GM12878 (cell line): ENCODE data around the gene MED25. TPM values are rescaled to one million over a fixed set of nuclear protein-coding genes. Genes with fewer than 3 reads are reported as not detected.

Source experiments
- ATAC-seq: fragments of 200-7000 bp; cut with Tn5 transposase; 3 replicates; pipeline ENCODE4 v1.9.1; 2020; ENCODE audit warnings: mild to moderate bottlenecking, moderate library complexity
- BruUV-seq: library from RNA; stranded (reverse); fragments of 400-500 nt; replicated peaks from 2 replicates; lab custom pipeline; 2021; lab: Mats Ljungman, UMichigan
- CTCF ChIA-PET: fragments of 300-600 bp; sonication (Branson Sonifier 250); formaldehyde crosslinking; extraction: SDS; loops from one replicate; lab custom pipeline; 2021; ENCODE audit warnings: inconsistent platforms; lab: Yijun Ruan, JAX
- POLR2A ChIA-PET: fragments of 350-600 bp; formaldehyde crosslinking; extraction: SDS; loops from one replicate; lab custom pipeline; 2021; ENCODE audit warnings: inconsistent platforms; lab: Charles Lee
- RAD21 ChIA-PET: fragments of 300-600 bp; sonication (Branson Sonifier 250); formaldehyde crosslinking; loops from one replicate; lab custom pipeline; 2023; ENCODE audit warnings: antibody characterized with exemption; ENCODE audit not compliant: unreplicated experiment; lab: Charles Lee
- SMC1A ChIA-PET: fragments of 300-600 bp; sonication (Branson Sonifier 250); formaldehyde crosslinking; loops from one replicate; lab custom pipeline; 2023; ENCODE audit not compliant: unreplicated experiment, uncharacterized antibody; lab: Charles Lee
- DNase-seq: peaks from one replicate; pipeline ENCODE4 v3.0.0-alpha.2; 2011; ENCODE audit warnings: low read depth, low spot score
- FAIRE-seq: peaks from 3 replicates; lab custom pipeline; 2011; peaks lifted over from hg19 to GRCh38; lab: Jason Lieb, UNC
- H2AFZ ChIP-seq: 2 replicates; pipeline ENCODE4 v1.6.0; 2011; ENCODE audit warnings: low read depth, low read length, control low read depth; ENCODE audit not compliant: control insufficient read depth
- H3K27ac ChIP-seq: 2 replicates; pipeline ENCODE4 v1.5.1; 2011; ENCODE audit warnings: control low read depth; ENCODE audit not compliant: control insufficient read depth, insufficient read depth
- H3K27me3 ChIP-seq, 2 experiments: replicated peaks in 1 of 2; 2 replicates each; pipeline versions ENCODE4 v1.6.0 to v1.6.1; 2011; ENCODE audit warnings: low read length in 1 of 2; ENCODE audit not compliant: control insufficient read depth in 2 of 2, insufficient read depth in 2 of 2
- H3K36me3 ChIP-seq, 2 experiments: 2 replicates each; pipeline ENCODE4 v1.5.1; 2011; ENCODE audit warnings: low read length in 1 of 2; ENCODE audit not compliant: control insufficient read depth in 2 of 2, insufficient read depth in 2 of 2
- H3K4me1 ChIP-seq: 2 replicates; pipeline ENCODE4 v1.6.1; 2011; ENCODE audit warnings: mild to moderate bottlenecking, low read length, moderate library complexity, mixed read lengths; ENCODE audit not compliant: control insufficient read depth, insufficient read depth
- H3K4me2 ChIP-seq: 2 replicates; pipeline ENCODE4 v1.6.0; 2011; ENCODE audit warnings: control low read depth; ENCODE audit not compliant: control insufficient read depth, insufficient read depth
- H3K4me3 ChIP-seq: fragments of 200-600 bp; sonication (generic); 2 replicates; pipeline ENCODE4 v1.5.1; 2016
- H3K79me2 ChIP-seq: 2 replicates; pipeline ENCODE4 v1.6.0; 2011; ENCODE audit warnings: low read length; ENCODE audit not compliant: control insufficient read depth, insufficient read depth
- H3K9ac ChIP-seq: 2 replicates; pipeline ENCODE4 v1.8.0; 2011; ENCODE audit warnings: low read length, control low read depth, mixed read lengths; ENCODE audit not compliant: control insufficient read depth, insufficient read depth
- H3K9me3 ChIP-seq: replicated peaks from 3 replicates; pipeline ENCODE4 v1.5.1; 2011; ENCODE audit warnings: mild to moderate bottlenecking, low read length; ENCODE audit not compliant: control insufficient read depth, insufficient read depth
- H4K20me1 ChIP-seq: 2 replicates; pipeline ENCODE4 v1.6.0; 2011; ENCODE audit not compliant: control insufficient read depth, insufficient read depth
- CREM ChIP-seq: IDR thresholded peaks from 2 replicates; pipeline ENCODE4 v1.6.1; 2014; ENCODE audit warnings: antibody characterized with exemption, low read depth
- EZH2 ChIP-seq: IDR thresholded peaks from 2 replicates; pipeline ENCODE4 v1.6.1; 2012; ENCODE audit warnings: low read depth, mild to moderate bottlenecking, control low read depth, inconsistent platforms, low read length, borderline replicate concordance; ENCODE audit not compliant: control insufficient read depth
- GATAD2B ChIP-seq: fragments of 450-650 bp; conservative IDR thresholded peaks from 2 replicates; pipeline ENCODE4 v1.6.1; 2017; ENCODE audit warnings: low read depth, mild to moderate bottlenecking, moderate library complexity
- IRF3 ChIP-seq: fragments of 450-650 bp; IDR thresholded peaks from 2 replicates; pipeline ENCODE4 v1.6.1; 2014; ENCODE audit warnings: mild to moderate bottlenecking
- KLF5 ChIP-seq: fragments of 450-650 bp; IDR thresholded peaks from 2 replicates; pipeline ENCODE4 v1.6.1; 2014; ENCODE audit warnings: mild to moderate bottlenecking; ENCODE audit not compliant: partially characterized antibody
- NR2C2 ChIP-seq: IDR thresholded peaks from 2 replicates; pipeline ENCODE4 v1.6.1; 2011; ENCODE audit warnings: borderline replicate concordance, low read depth; ENCODE audit not compliant: control insufficient read depth, insufficient read length
- NR2F1 ChIP-seq: fragments of 450-650 bp; conservative IDR thresholded peaks from 2 replicates; pipeline ENCODE4 v1.6.1; 2017; ENCODE audit warnings: mild to moderate bottlenecking
- RFX5 ChIP-seq: IDR thresholded peaks from 2 replicates; pipeline ENCODE4 v1.6.1; 2011; ENCODE audit warnings: low read depth, low read length, improper control_type of control experiment
- SUZ12 ChIP-seq: fragments of 200-600 bp; sonication (generic); IDR thresholded peaks from one replicate; pipeline ENCODE4 v1.6.1; 2018; ENCODE audit warnings: antibody characterized with exemption, mild to moderate bottlenecking; ENCODE audit not compliant: unreplicated experiment
- WGBS: methylation state at CpG from one replicate; pipeline ENCODE4 v1.1.6; 2016; ENCODE audit warnings: low lambda C conversion rate; ENCODE audit not compliant: insufficient replicate concordance, insufficient coverage; ENCODE audit errors: missing lambda C conversion rate; 5-methylcytosine and 5-hydroxymethylcytosine counted together
- in situ Hi-C: fragments of 300-500 bp; cut with MboI; formaldehyde crosslinking; loops from 9 replicates; pipeline ENCODE4 v1.14.3; 2018; ENCODE audit warnings: mixed read lengths
- intact Hi-C: fragments of 100-400 bp; cut with micrococcal nuclease; formaldehyde crosslinking; loops from one replicate; pipeline ENCODE4 v1.14.2; 2022; ENCODE audit not compliant: unreplicated experiment
- polyA plus RNA-seq, 11 experiments: library from polyadenylated mRNA; depleted of rRNA in 4 of 11; unstranded in 6 of 11; stranded (reverse) in 5 of 11; fragments of >200 nt; fragmentation: Nextera tagmentation in 4 of 11; fragmentation: Illumina TruSeq in 1 of 11; extraction: Ambion mirVana in 4 of 11; extraction: Trizol in 1 of 11; gene quantifications; 1 replicate in 1 of 11; 2 replicates in 10 of 11; pipeline versions ENCODE4 v1.2.1 to v1.2.3, GENCODE V29; 2011 to 2016; ENCODE audit warnings: inconsistent platforms in 2 of 11, missing spikeins in 2 of 11, low read depth in 1 of 11
- total RNA-seq, 4 experiments: library from RNA; depleted of rRNA in 3 of 4; stranded (reverse); fragments of >200 nt in 3 of 4; fragmentation: Illumina TruSeq in 1 of 4; extraction: Trizol in 1 of 4; gene quantifications; 2 replicates each; pipeline versions ENCODE4 v1.2.1 to v1.2.3, GENCODE V29; 2013 to 2021

The MED25 gene
- total and polyA plus RNA-seq, 10 of the 15 experiments (the other 5 are each of a cell fraction or from before 2014, with no cell fraction given), result 3.5 to 53.9 (median 17.1) TPM

GRCh38 chr19:49770529-49770928, 47.6 kb upstream of the MED25 start (continued):
- TF ChIP-seq CREM (no peak), IRF3 (no peak), KLF5 (no peak), NR2C2 (no peak), SUZ12 (no peak)
- TF ChIP-seq, all 136 proteins: peak for 0

GRCh38 chr19:49771674-49772139, 46.4 kb upstream of the MED25 start:
- in situ Hi-C loops, result no loop called here
- ATAC-seq, result no peak

More at GRCh38 chr19:49771674-49772139, 46.4 kb upstream of the MED25 start:
- H3K9me3 ChIP-seq, result no peaks in the 10 kb centered on the region
- no TSS peak for BruUV-seq
- H3K4me2 ChIP-seq, result no peak overlapping the region
- DNase-seq (no peak), FAIRE-seq (no peak)
- ChIA-PET RAD21 (no interaction called here), CTCF (interaction anchor here (0.6 kb wide), 1 partner anchor 96 kb away, joined by 3 read pairs; no protein-coding TSS in a partner anchor), POLR2A (interaction anchor here (0.7 to 1.1 kb wide), 2 partner anchors 8 to 15 kb away, joined by 3 to 6 read pairs; no protein-coding TSS in a partner anchor), SMC1A (no interaction called here)
- peaks cover 24% of the 10 kb centered on the region for H3K79me2 ChIP-seq
- WGBS, result 98% methylated on average over 13 of the region's 13 CpGs
- peaks cover 8% of the 10 kb centered on the region; the same call in 1 of the 2 replicates for H3K4me1 ChIP-seq
- H3K27me3 ChIP-seq, result no peaks in the 10 kb centered on the region
- H3K9ac ChIP-seq, result no peak overlapping the region
- H2AFZ ChIP-seq, result no peak overlapping the region
- no peaks in the 10 kb centered on the region for H4K20me1 ChIP-seq
- no peak overlapping the region for H3K4me3 ChIP-seq
- H3K36me3 ChIP-seq, result peaks cover 0 to 2% of the 10 kb centered on the region in 2 experiments; a peak in 2 of 4 replicates
- H3K27ac ChIP-seq, result no peak overlapping the region
- intact Hi-C loops, result no loop called here
- TF ChIP-seq EZH2, result no peak
- TF ChIP-seq NR2F1, result 0 out of 2 replicates have a peak, but pooled peaks have one; percentile 23
- TF ChIP-seq RFX5, result no peak
- TF ChIP-seq GATAD2B, result no peak
